ENCODE data around the gene SPTBN2.
A peak's percentile ranks its signal among the peaks of the same experiment; 100 is the strongest.

SPTBN2 gene

DNA sequence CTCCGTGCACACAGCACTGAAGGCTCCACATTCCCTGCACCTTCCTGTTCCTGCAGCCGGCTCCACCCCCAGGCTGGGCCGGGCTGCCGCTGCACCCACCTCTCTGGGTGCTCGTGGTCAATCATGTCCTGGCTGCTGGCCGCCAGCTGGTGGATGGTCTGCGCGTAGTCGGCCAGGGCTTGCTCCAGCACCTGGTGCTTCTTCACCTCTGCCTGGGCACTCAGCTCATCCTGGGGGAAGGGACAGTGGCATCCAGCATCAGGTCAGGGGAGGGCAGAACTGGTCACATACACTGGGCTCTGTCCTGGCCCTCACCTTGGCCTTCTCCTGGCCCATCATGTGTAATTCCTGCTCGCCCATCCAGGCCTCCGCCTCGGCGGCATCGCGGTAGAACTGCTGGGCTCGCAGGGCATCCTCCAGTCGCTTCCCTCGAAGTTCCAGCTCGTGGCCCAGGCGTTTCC is 36.1 kb downstream of the SPTBN2 start:
- TF ChIP-seq, protein P1, sequence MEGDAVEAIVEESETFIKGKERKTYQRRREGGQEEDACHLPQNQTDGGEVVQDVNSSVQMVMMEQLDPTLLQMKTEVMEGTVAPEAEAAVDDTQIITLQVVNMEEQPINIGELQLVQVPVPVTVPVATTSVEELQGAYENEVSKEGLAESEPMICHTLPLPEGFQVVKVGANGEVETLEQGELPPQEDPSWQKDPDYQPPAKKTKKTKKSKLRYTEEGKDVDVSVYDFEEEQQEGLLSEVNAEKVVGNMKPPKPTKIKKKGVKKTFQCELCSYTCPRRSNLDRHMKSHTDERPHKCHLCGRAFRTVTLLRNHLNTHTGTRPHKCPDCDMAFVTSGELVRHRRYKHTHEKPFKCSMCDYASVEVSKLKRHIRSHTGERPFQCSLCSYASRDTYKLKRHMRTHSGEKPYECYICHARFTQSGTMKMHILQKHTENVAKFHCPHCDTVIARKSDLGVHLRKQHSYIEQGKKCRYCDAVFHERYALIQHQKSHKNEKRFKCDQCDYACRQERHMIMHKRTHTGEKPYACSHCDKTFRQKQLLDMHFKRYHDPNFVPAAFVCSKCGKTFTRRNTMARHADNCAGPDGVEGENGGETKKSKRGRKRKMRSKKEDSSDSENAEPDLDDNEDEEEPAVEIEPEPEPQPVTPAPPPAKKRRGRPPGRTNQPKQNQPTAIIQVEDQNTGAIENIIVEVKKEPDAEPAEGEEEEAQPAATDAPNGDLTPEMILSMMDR (IDR thresholded peaks at IDR 0.05), result no peak

DNA sequence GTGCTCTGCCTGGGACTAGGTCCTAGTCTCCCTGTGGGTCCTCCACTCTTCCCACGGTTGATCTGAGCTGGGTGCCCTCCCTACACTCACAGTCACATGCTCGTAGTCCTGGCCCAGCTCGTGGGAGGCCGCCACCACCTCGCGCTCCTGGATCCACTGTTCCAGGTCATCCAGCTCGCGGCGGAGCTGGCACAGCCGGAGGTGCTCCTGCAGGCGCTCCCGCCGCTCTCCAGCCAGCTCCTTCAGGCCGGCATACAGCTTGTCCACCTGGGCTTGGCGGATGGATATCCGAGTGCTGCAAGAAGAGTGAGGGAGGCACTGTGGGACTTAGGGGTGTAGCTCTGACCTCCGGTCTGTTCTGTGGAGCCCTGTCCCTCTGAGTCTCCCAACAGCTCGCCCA is 36.6 kb downstream of the SPTBN2 start:
- no peaks in the 10 kb centered on the region for H3K27me3 Mint-ChIP-seq (ENCODE audit: low read depth, poor library complexity)
- no peak for DNase-seq
- no peak overlapping the region for H3K27ac Mint-ChIP-seq
- peaks cover 40% of the 10 kb centered on the region for H3K36me3 Mint-ChIP-seq (ENCODE audit: low read depth)
- TF ChIP-seq, protein P1 (IDR thresholded peaks at IDR 0.05), result no peak
- H3K4me1 Mint-ChIP-seq, result no peaks in the 10 kb centered on the region
- no peaks in the 10 kb centered on the region for H3K9me3 Mint-ChIP-seq
- no peak overlapping the region for H3K4me3 Mint-ChIP-seq

More for the DNA sequence above, 36.1 kb downstream of the SPTBN2 start:
- no peak for DNase-seq
- Mint-ChIP-seq H3K27me3 (ENCODE audit: low read depth, poor library complexity) (no peaks in the 10 kb centered on the region), H3K9me3 (no peaks in the 10 kb centered on the region), H3K27ac (no peak overlapping the region), H3K36me3 (ENCODE audit: low read depth) (peaks cover 45% of the 10 kb centered on the region), H3K4me1 (no peaks in the 10 kb centered on the region), H3K4me3 (no peak overlapping the region)

DNA sequence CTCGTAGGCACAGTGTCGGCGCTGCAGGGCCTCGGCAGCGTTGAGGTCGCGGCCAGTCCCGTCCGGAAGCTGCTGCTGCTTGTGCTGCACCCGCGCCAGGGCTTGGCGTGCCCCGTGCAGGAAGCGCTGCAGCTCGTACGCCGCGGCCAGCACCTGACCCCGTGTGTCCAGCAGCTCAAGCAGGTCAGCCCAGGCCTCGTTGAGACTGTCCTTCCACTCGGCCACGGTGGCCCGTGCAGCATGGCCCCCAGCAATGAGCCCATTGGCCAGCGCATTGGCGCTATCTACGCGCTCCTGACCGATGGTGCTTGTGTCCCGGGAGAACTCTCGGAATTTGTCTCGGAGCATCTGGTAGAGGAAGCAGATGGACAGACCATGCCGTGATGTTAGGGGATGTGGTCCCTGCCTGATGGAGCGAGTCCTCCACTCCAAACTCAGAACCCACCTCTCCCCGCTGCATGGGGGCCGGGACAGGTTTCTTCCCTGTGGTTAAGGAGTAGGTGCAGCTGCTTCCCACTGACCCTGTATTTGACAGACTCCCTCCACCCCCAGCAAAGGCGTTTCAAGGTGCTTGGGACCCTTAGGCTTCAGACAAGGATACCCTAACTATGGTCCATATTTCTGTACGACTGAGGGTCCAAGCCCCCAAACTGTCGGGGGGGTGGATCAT is 37.6 kb downstream of the SPTBN2 start:
- no peaks in the 10 kb centered on the region for H3K9me3 Mint-ChIP-seq
- no peak overlapping the region for H3K4me3 Mint-ChIP-seq
- no peak for DNase-seq
- H3K4me1 Mint-ChIP-seq, result no peaks in the 10 kb centered on the region
- TF ChIP-seq, protein P1 (IDR thresholded peaks at IDR 0.05), result no peak
- H3K27me3 Mint-ChIP-seq (ENCODE audit: low read depth, poor library complexity), result no peaks in the 10 kb centered on the region
- no peak overlapping the region for H3K27ac Mint-ChIP-seq
- H3K36me3 Mint-ChIP-seq (ENCODE audit: low read depth), result peaks cover 37% of the 10 kb centered on the region

DNA sequence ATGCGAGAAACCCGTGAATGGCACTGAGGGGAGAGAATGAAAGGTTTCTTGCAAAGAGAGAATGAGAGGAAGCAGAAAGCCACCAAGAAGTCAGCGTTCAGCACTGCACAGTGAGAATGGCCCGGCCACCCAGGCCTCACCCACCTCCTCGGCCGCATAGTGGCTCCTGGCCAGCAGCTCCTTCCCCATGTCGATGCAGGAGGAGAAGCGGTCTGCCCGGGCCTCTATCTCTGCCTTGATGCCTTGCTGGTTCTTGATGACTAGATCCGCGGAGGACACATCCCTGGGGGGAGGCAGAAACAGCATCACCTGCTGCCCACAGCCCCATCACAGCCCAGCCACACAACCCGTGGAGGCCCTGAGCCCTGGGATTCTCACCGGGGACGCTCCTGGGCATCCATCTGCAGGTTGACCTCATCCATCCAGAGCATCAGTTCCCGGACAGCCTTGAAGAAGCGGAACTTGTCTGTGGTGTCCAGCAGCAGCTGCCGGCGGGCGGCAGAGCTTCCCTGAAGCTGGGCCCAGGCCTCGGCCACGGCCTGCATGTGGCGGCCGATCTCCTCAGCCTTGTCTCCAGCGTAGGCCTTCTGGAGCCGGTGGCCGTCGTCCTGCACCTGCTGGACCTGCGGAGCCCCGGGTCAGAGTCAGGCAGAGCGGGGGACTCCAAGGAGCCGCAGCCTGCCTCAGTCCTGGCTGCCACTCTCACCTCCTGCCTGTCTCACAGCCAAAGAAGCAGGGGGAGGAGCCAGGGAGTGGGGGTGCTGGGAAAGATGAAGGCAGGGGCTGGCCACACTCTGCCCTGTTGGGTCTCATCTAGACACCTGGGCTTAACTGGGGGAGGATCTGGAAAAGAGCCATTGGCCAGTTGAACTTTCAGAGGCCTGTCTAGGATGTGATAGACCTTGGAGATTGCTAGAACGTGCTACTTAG is 39.1 kb downstream of the SPTBN2 start:
- no peak overlapping the region for H3K27ac Mint-ChIP-seq
- peaks cover 2% of the 10 kb centered on the region for H3K4me1 Mint-ChIP-seq
- no peaks in the 10 kb centered on the region for H3K9me3 Mint-ChIP-seq
- no peaks in the 10 kb centered on the region for H3K27me3 Mint-ChIP-seq (ENCODE audit: low read depth, poor library complexity)
- TF ChIP-seq, protein P1 (IDR thresholded peaks at IDR 0.05), result no peak
- peaks cover 33% of the 10 kb centered on the region for H3K36me3 Mint-ChIP-seq (ENCODE audit: low read depth)
- DNase-seq, result no peak
- H3K4me3 Mint-ChIP-seq, result no peak overlapping the region

DNA sequence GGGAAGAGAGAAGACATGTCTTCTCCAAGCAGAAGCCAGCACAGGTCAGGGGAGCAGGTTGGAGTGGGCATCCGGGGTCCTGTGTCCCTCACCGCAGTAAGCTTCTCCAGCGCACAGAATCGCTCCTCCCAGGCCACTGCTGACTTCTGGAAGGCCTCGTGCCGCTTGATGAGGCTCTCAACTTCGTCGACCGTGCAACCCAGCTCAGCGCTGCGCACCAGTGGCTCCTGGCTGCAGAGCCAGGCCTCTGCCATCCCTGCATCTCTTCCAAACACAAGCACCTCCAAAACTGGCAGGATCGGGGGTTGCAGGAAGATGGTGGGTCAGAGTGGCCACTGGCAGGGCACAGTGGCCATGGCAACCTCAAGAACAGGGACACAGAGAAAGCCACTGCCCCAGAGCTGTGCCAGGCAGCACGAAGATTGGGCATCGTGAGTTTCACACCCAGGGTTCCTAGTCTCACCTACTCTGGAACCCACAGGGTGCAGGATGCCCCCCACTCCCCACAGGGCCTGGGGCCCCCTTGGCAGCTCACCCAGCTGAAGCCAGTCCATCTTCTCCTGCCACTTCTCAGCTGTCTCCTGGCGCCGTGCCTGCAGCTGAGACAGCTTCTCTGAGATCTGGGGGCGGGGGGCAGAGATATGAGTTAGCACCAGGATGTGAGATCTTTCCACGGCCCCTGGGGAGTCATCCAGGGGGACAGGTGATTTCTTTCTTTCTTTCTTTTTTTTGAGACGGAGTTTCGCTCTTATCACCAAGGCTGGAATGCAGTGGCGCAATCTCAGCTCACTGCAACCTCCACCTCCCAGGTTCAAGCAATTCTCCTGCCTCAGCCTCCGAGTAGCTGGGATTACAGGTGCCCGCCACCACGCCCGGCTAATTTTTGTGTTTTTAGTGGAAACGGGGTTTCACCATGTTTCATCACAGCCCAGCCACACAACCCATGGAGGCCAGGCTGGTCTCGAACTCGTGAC is 40.2 kb downstream of the SPTBN2 start:
- Mint-ChIP-seq H3K4me3 (no peak overlapping the region), H3K27ac (peak overlapping the region; percentile 53), H3K4me1 (peaks cover 4% of the 10 kb centered on the region), H3K36me3 (ENCODE audit: low read depth) (peaks cover 36% of the 10 kb centered on the region), H3K9me3 (no peaks in the 10 kb centered on the region), H3K27me3 (ENCODE audit: low read depth, poor library complexity) (no peaks in the 10 kb centered on the region)
- TF ChIP-seq, protein P1 (IDR thresholded peaks at IDR 0.05), result no peak
- no peak for DNase-seq
